ENCODE measurements around the gene FOXP1.

Gene FOXP1

GRCh38 chr3:71525391-71525790, 58.1 kb downstream of the FOXP1 start:
- no peak for DNase-seq

GRCh38 chr3:71524672-71525071, 58.9 kb downstream of the FOXP1 start:
- DNase-seq = no peak

DNA sequence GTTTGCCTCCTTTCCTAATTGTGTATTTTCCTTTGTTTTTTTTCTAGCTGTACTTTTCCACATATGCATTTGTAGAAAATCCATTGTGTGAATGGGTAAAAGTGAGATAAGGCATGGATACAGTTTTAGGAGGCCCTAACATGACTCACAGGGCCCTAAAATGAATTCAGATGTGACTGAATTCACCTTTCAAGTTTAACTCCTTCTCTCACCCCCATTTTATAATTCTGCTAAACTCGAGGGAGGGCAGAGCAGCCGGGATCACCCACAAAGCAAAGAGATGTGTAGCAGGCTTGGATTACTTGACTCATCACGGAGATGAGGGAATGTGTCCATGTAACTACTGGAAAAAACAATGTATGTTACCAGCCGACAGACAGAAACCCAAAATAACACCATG, 59.9 kb downstream of the FOXP1 start:
- no peak for DNase-seq

DNA sequence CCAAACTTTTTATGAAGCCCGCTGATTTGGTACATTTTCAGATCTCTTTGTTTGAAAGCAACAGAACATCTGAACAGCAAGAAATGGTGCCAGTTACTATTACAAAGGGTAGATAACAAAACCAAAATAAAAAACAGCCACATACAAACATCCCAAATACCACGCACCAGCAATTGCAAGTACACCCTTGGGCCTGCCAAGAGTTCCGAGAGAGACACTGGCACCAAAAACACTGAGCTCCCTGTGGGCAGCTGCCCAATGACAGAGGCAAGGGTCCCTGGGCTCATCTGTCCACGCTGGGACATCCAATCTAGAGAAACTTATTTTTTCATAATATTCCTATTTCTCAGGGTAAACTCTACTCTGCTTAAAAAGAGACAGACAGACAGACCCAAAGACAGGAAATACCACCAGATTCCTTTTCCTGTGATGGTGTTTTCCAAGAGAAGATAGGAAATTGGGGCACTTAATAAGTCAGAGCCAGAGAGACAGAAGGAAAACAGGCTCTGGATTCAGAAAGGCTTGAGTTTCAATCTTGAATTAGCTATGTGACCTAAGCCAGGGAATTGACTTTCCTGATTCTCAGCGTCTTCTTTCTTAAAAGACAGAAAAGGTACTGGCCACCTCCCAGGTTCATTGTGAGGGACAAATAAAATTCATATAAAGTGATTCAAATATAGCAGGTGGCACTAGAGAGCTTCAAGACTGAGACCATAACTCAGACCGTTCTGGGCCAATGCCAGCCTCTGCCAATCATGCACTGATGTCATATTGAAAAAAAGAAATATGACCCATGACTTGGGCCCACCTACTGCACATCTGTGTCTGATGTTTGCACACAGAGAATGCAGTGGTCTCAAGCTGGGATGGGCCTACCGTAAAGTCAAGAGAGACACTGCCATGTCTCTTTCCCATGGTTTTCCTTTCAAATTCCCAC, 61.3 kb downstream of the FOXP1 start:
- no peak for DNase-seq

DNA sequence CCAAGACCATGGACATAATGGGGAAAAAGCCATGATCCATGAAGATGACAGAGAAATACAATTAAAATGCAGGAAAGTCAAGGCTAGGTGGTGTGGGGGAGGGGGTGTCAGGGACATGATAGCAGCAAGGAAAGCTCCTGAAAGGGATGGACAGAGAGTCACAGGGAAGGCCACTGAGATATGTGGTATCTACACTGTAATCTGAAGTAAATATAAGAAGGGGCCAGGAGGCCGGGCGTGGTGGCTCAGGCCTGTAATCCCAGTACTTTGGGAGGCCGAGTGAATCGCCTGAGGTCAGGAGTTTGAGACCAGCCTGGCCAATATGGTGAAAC, 62.5 kb downstream of the FOXP1 start:
- DNase-seq = no peak

- no peak for DNase-seq
Observed at GRCh38 chr3:71520161-71521020, 63.1 kb downstream of the FOXP1 start.

DNA sequence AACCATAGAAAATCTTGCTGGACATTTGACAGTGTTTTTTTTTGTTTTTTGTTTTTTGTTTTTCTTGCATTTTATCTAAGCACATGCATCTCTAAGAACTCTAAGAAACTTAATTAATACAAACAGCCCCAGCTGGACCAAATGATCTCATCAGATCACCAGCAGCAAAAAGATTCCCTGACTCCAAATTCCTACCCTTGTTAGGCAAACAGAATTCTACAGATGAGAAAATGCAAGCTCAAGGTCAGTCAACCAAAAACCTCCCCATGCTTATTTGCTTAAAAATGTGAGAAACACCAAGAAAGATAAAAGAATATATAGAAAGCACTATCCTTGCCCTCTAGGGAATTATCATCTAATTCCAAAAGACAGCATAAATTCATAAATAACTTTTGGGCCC, 65.4 kb downstream of the FOXP1 start:
- DNase-seq = no peak

- DNase-seq = no peak
Observed at GRCh38 chr3:71517271-71517791, 66.2 kb downstream of the FOXP1 start.

GRCh38 chr3:71515636-71516365, 67.7 kb downstream of the FOXP1 start:
- no peak for DNase-seq

DNA sequence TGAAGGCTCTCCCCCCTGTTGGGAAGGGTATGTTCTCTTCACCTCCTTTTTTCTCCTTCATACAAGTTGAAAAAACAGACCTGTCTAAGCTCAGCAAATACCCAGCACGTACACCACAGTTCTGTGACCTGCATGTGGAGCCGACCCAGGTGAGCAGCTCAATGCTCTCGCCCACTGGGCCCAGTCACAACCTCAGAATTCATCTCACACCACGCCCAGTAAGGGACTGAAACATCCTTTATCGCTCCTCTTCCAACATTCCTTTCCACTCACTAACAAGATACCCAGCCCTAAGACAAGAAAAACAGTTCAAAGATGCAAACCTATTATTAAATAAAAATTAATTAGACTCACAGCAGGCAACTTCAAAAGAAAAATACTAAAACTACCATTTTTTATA, 68.9 kb downstream of the FOXP1 start:
- no peak for DNase-seq

GRCh38 chr3:71513515-71513914, 70.0 kb downstream of the FOXP1 start:
- DNase-seq = no peak

DNA sequence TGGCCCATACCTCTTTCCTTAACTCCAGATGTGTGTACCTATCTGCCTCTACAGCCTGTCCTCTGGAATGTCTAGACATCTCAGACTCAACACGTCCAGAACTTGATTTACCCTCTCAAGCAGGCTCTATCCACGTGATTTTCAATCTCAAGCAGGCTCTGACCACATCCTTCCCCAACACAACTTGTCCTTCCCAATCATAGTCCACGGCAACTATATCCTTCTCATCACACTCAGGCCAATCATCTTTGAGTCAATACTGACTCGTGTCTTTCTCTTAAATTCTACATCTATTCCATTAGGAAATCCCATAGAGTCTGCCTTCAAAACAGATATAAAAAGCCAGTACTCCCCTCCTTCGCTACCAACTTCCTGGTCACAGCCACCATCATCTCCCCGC, 70.4 kb downstream of the FOXP1 start:
- DNase-seq = no peak

DNA sequence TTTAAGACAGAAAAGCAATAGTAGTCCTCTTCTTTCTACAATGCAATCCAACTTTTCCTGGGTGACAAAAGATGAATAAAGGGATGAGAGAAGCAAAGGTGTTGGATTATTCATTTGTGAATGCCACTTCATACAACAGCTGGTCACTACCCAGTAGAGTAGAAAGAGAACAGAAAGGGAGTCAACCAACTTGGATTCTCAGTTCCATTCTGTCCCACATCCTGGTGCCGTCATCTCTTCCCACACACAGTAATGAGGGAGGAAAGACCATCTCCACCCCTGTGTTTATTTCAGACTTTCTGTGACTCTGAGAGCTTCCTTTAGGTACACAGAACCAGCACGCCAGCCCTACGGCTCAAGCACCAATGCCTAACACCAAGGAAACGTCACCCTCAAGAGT, 71.0 kb downstream of the FOXP1 start:
- no peak for DNase-seq

DNA sequence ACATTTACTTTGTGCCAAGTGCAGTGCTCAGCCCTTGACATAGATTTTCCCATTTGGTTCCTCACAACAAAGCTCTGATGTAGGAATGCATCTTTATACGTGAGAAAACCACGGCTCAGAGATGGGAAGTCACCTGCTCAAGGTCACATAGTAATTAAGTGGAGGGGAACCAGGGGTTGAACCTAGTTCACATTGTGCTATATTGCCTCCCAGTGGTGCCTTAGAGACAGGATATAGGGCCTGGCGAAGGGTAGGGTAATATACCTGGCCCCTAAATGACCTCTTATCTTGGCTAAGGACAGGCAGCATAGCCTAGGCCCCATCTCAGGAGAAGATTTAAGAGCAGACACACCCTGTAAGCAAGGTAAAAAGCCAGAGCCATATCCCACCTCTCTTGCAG, 71.5 kb downstream of the FOXP1 start:
- no peak for DNase-seq

- no peak for DNase-seq
Observed at GRCh38 chr3:71511446-71511845, 72.1 kb downstream of the FOXP1 start.

DNA sequence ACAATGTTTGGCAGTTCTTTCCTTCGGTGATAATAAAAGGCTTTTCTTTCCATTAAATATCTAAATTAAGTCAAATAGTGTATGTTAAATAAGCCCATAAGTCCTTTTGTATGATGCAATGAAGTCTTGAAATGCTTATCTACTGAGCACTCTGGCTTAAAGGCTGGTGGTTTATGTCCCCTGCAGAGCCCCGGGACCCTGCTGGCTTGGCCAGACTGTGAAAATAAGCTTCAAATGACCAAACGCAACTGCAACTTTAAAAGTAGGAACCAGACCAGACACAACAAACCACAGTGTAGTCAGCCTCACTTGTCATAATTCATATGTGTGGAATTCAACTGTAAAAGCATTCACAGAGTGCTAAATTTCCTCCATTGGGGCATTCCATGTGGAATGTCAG, 72.5 kb downstream of the FOXP1 start:
- peak; percentile 45 for DNase-seq

- DNase-seq = no peak
Observed at GRCh38 chr3:71510510-71510909, 73.0 kb downstream of the FOXP1 start.

DNA sequence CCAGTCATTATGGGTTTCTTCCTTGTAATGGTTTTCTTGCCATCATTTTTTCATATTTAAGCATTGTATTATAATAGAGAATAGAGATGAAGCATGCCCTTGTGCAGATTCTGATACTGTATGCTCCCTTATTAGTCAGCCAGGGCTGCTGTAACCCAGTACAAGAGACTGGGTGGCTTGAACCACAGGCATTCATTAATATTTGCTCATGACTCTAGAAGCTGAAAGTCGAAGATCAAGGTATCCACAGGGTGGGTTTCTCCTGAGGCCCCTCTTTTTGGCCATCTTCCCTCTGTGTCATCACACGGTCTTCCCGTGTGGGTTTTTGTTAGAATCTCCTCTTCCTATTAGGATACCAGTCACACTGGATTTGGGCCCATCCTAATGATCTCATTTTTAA, 74.5 kb downstream of the FOXP1 start:
- no peak for DNase-seq

DNA sequence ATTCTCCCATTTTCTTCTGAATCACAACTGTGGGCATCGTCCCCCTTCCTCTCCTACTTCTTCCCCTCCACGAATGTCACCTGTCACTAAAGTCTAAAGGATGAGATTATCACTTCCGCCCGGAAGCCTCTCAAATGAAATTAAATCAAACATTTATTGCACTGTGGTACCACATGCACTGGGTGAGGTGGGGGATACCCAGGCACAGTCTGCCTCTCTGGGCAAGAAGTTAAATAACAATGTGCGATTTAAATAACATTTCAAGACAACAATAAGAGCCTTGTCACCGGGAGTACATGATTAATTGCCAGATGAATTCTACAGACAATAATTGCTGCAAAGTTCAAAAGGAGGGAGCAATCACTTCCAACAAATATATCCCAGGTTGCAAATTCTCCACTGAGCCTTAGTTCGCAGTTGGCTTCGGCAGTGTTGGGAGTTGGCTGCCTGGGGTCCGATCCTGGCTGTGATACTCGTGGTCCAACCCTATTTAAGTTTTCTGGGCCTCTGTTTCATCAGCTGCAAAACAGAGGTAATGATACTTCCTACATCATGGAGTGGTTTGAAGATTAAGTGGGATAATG, 77.7 kb downstream of the FOXP1 start:
- no peak for DNase-seq

DNA sequence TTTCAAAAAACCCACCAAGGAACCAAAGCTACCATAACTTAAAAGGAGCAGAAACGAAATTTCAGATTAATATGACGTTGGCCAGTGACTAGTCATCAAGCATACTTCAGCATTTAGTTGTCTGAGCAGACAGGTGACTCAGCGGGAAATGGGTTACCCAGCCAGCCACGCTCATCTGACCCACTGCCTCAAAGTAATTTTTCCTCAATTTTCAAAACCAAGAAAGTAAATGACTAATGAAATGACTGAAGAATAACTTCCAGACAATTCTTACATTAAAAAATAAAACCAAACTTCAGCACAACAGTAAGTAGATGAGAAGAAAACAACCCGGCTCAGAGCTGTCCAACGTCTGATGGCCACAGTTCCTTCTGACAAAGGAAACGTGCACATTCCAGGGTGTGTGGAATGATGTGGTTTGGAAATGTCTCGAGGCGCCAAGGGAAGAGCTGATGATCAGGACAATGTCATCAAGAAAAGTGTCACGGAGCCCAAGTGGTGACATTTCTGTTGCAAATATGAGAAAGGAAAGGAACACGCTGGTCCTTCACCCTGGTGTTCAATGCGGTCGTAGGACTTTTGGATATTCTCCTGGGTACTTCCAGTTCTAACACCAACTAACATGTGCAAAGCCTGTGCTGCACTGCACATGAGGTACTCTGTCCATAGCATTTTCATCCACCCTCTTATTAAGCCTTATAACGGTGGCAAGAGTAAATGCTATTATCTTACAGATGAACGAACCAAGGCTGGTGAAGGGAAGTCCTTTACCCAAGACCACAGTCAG, 79.1 kb downstream of the FOXP1 start:
- no peak for DNase-seq

- no peak for DNase-seq
Observed at GRCh38 chr3:71503525-71504249, 79.8 kb downstream of the FOXP1 start.
